ENCODE results near the gene GRIN1.

GRIN1 gene

DNA sequence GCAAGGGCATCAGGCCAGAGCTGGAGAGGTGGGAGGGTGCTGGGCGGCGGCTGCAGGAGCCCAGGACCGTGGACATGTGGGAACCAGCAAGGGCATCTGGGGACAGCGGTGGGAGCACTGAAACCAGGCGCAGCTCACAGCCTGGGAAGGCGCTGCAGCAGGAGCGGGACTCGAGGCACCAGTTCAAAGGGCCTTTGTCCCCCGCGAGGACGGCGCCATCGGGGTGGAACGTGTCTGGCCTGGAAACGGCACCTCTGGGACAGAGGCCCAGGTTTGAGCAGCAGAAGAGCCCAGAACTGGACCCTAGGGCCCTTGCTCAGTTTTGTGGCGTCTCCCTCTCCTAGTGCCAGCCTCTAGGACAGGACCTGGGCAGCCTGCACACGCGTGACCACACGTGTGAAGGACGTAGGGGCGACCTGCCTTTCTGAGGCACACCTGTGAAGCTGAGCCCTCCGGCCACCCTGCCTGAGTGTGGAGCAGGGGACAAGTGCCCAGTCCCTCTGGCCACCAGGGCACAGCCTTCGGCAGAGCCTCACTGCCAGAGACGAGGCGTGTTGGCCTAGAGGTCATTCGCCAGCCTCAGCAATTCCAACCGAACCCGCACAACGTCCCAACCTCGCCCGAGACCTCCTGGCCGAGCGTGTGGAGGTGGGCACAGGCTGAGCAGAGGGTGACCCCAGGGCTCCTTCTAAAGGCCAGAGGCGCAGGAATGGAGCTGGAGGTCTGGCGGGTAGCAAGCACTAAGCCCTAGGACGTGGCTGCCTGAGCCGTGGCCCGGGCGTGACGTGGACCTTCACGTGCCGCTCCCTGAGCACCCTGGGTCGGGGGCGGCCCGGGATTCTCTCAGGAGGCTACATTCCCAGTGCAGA lies 35.1 kb downstream of the GRIN1 start:
- DNase-seq, result peak in 3 of 51 donors; percentile 30 to 53 (median 33)

DNA sequence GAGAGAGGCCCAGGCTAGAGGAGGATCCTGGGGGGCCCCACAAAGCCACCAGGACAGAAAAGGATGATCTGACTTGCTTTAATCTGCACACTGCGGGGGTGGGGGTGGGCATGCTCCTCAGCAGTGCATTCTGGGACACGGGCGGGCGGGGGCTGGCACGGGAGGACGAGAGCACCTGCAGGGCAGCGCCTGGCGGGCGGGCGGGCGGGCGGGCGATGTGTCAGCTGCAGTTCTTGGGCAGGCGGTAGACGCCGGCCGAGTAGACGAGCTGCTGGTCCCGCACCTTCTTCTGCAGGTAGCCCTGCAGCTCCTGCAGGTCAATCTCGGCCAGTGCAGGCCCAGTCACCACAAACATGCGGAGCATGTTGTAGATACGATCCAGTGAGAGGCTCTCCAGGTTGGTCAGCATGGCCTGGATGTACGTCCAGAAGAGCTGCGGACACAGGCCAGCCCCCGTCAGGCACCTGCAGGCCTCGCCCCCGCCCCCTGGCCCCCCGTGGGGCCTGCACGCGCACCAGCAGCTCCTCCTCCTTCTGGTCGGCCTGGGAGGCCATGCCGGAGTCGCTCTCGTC lies 35.9 kb downstream of the GRIN1 start:
- DNase-seq, result no peak

DNA sequence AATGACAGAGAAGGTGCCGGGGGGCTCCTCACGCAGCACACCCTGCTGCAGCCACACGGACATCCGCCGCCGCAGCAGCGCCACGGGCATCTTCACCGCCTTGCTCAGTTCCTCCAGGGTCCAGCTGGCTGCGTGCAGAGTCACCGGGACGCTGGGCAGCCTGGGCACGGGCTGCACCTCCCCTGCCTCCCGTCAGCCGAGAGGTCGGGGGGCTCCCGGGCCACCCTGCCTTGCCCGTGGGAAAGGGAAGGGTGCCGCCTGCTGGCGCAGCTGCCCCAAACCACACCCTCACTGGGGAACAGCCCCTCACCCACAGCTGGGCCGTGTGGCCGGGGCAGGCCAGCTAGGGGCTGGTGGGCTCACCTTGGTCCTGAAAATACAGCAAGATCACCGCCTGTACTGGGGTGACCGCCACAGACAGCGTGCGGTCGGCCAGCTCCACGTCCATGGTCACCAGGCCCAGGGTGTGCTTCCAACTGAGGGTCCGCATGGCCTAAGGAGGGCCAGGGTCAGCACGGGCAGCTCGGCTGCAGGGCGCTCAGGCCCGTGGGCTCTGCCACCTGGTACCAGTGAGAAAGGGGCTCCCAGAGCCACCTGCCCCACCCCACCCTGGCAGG lies 36.5 kb downstream of the GRIN1 start:
- DNase-seq, result no peak

DNA sequence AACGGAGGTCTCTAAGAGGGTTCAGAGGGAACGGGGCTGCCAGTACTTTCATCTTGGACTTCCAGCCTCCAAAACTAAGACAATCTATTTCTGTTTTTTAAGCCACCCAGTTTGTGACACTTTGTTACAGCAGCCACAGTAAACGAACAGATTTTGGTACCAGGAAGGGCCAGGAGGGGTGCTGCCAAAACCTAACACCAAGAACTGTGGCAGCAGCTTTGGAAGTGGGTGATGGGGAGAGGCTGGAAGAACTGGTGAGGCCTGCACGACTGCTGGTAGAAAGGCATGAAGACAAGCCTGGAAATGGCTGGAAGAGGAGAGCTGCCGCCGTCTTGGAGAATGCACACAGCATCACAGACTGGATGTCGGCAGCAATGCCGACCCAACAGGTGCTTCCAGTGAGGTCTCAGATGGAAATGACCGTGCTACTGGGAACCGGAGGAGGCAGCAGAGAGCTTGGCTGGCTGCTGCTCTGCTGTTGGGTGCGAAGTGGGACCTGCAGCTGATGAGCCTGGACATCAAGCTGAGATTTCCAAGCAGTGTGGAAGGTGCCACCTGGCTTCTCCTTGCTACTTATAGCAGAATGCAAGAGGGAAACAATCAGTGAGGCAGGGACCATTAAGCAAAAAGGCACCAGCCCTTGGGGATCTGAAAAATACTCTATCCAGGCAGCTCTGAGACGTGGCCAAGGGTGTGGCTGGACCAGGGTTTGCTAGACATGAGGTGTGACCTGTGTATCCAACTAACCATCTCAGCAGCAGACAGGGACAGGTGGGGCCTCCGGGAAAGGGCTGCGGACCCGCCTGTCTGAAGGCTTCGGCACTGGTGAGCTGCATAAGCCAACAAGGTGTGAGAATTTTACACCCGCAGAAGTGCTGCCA lies 37.6 kb downstream of the GRIN1 start:
- DNase-seq, result peak in 4 of 51 donors; percentile 24 to 32 (median 26)

DNA sequence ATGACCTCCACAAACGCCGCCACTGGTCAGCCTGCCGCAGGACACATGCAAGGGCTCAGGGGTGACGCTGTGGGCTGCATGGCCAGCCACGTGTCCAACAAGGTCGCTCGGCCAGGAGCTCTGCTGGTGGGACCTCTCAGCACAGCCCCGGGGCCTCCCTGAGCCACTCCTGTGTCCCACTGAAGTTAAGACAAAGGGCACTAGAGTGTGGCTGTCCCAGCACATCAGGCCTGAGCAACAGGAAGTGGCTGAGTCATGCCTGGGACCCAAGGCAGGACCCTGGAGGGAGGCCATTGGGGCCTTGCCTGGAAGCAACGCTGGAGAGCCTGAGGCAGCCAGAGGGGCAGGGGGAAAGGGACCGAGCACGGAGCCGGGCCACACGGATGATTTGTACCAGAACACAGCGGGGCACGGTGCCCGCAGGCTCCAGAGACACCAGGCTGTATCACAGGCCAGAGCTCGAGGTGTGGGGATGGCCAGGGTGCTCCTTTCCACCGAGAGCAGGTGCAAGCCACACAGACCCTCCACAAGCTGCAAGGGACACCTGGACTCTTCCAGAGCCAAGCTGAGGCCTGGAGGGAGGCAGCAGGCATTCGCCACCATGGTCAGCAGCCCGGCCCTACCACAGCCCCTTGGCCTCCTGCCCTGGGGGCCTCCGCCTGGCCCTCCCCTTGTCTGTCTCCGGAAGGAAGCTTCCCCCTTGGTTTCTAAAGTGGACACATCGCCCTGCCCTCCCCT lies 39.4 kb downstream of the GRIN1 start:
- DNase-seq, result no peak

- DNase-seq, result no peak
Observed at GRCh38 chr9:137178939-137179630, 40.1 kb downstream of the GRIN1 start.

- no peak for DNase-seq
Observed at GRCh38 chr9:137179761-137180160, 40.8 kb downstream of the GRIN1 start.

DNA sequence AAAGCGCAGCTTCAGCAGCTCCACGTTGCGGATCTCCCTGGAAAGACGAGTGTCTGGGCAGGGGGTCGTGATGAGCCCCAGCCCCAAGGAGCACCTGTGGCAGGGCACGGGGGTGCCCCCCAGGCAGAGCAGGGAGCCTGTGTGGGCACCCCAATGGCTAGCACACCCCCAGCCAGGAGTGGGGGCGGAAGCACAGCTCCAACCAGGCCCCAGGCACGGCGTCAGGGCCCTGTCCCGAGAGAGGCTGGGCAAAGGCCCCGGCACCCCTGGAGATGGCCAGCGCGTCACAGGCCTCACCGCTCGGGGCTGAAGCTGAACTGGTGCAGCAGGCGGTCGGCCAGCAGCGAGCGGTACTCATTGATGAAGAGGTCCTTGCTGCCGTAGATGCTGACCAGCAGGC lies 41.5 kb downstream of the GRIN1 start:
- DNase-seq, result no peak

GRCh38 chr9:137181680-137182079 lies 42.7 kb downstream of the GRIN1 start:
- no peak for DNase-seq

DNA sequence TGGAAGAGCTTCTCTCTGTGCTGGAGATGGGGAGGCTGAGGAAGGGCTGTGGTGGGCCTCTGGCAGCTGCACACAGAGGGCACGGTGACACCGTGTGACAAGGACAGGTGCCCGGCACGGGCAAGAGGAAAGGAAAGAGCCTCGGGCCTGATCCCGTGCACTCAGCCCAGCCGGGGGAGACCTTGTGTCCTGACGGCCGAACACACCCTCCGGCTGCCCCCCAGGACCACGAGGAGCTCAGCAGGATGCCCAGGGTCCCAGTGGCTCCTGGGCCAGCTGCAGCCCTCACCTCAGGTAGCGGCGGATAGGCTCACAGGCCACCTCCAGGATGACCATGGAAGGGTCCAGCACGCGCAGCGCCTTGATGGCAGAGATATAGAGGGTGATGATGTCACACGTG lies 43.9 kb downstream of the GRIN1 start:
- no peak for DNase-seq

DNA sequence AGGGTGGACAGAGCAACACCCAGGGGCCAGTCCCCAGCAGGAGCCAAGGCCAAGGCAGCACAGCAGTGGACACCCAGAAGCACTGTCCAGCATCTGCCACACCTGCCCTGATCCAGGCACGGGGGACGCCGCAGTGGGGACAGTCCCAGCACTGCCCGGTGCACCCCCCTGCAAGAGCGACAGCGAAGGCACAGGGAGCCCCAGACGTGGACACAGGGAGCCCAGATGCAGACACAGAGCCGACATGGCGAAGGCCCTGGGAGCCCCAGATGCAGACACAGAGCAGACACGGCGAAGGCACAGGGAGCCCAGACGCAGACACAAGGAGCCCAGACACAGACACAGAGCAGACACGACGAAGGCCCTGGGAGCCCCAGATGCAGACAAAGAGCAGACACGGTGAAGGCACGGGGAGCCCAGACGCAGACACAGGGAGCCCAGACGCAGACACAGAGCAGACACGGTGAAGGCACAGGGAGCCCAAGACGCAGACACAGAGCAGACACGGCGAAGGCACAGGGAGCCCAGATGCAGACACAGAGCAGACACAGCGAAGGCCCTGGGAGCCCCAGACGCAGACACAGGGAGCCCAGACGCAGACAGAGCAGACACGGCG lies 45.1 kb downstream of the GRIN1 start:
- no peak for DNase-seq

GRCh38 chr9:137184881-137185660 lies 46.1 kb downstream of the GRIN1 start:
- DNase-seq, result no peak

DNA sequence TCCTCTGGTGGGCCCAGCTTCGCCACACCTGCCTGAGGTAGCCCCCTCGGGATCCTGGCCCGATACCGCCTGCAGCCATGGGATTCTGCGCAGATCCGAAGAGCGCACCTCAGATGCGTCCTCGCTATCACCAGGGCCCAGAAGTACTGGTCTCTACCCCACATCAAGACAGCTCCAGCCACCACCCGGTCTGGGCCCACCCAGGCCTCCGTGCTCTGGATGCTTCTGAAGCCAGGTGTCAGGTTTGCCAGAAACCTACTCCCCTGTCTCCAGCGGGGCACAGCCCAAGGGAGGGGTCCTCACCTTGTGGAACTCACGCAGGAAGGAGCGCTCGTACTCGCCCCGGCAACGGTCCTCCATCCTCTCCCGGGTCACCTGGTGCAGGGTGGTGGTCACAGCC lies 47.0 kb downstream of the GRIN1 start:
- DNase-seq, result no peak

DNA sequence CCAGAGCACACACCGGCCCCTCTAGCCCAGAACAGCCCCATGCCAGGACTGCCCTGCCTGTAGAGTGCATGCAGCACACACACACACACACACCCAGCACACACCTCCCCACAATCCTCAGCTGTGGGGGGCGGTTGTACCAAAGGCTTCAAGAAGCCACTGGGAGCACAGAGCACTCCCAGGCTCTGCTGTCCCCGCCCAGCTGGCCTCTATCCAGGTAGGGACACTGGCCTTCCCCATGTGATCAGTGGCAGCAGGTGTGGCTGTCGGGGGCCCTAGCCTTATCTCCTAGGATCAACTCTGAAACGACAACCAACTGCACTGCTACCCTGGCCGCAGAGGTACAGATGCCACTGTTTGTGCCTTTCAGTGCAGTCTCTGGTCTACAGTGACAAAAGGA lies 47.4 kb downstream of the GRIN1 start:
- DNase-seq, result no peak

GRCh38 chr9:137187386-137187785 lies 48.4 kb downstream of the GRIN1 start:
- DNase-seq, result no peak

DNA sequence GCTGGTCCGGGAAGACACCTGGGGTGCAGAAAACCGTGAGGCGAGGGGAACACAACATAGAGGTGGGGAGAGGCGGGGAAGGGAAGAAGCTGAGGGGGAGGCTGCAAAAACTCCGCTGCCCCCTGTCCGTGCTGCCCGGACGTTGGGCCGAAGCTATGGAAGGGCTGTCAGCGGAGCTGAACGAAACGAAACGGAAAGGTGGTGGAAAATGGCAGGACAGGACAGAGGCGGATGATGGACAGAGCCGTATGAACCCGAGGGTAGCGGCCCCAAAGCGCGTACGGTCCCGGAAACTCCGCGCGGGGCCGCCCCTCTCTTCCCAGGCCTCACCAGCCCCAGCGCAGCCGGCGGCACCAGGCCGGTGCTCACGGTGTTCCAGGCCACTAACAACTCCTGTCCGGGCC lies 49.1 kb downstream of the GRIN1 start:
- DNase-seq, result no peak

DNA sequence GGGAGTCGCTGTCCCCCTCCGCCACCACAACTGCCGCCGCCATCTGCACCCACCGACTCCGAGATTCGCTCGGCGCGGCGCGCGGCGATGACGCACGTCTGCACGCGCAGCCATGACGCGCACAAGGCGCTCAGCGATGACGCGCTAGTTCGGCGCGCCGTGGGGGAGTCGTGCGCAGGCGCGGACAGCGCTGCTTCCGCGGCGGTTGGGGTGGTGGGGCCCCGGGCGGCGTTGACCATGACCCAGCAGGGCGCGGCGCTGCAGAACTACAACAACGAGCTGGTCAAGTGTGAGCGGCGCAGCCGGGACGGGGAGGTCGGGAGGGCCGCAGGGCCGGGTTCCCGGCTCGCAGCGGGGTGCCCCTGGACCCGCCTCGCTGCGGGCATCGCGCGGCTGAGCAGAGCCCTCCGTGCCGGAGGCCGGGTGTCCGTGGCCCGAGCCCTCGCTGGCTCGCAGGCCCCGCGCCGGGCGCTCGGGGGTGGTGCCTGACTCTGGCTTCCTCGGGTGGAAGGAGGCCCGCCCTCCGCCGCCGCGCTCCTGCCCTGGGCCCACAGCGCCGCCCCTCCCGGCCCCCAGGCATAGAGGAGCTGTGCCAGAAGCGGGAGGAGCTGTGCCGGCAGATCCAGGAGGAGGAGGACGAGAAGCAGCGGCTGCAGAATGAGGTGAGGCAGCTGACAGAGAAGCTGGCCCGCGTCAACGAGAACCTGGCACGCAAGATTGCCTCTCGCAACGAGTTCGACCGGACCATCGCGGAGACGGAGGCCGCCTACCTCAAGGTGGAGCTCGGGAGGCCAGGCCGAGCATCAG lies 49.7 kb downstream of the GRIN1 start, which contains the start of the genes ANAPC2 and SSNA1:
Gene ANAPC2 (minus strand): TSS at position 71 of the 807 bp plus-strand sequence. CDS start 28 bp downstream, at position 43.
Gene SSNA1 (plus strand): TSS at position 187 of the 807 bp plus-strand sequence. CDS start 51 bp downstream, at position 238.
- DNase-seq, result peak; percentile 64 to 96 (median 88)
